Left cardiac atrium (tissue), 4 donors: ENCODE data around the gene MLKL. TPM values are rescaled to one million over a fixed set of nuclear protein-coding genes. Genes with fewer than 3 reads are reported as not detected.

Experiments used
- ATAC-seq, 2 donors: fragments of 200-7000 bp; cut with Tn5 transposase; one replicate each; pipeline ENCODE4 v1.9.1; 2020; ENCODE audit warnings: mild to moderate bottlenecking in 2 of 2, moderate library complexity in 2 of 2
- DNase-seq: peaks from one replicate; pipeline ENCODE4 v3.0.0-alpha.2; 2020
- intact Hi-C, 2 donors: fragments of 100-400 bp; cut with DNase I; formaldehyde crosslinking; loops; one replicate each; pipeline versions ENCODE4 v1.14.1 to v1.15.1; 2022 to 2023
- long read RNA-seq: library from polyadenylated mRNA; unstranded; transcript quantifications from one replicate; pipeline ENCODE4 v2.0.0, GENCODE V29; 2021
- total RNA-seq, 2 donors: library from RNA; stranded (reverse); fragmentation: NEBNext Ultra II Directional; extraction: Animal tissue kit (Norgen Biotek cat#: 25700); gene quantifications; one replicate each; pipeline ENCODE4 v1.2.1, GENCODE V29; 2021
- donor health status: DM: no; HTN: yes; CAD: no.
- donor health status: DM: no; HTN: yes; CAD: no; lungs with severe emphysema.
- donor health status: DM: yes; HTN: yes; CAD: no.
- donor health status: Dilated cardiomyopathy.

MLKL gene
- total RNA-seq, result 10 to 100 TPM in 1 of 2 donors, 1 to 10 TPM in 1; 5.4 to 10.6 TPM
- long read RNA-seq, transcript MLKL-202 (11 exons, 2,523 nt), result major isoform, 5 of 6 reads
- long read RNA-seq, partial matches to known transcripts, result 0 of 6 reads
- long read RNA-seq, other reads (novel, unspliced or antisense), result 1 of 6 reads

DNA sequence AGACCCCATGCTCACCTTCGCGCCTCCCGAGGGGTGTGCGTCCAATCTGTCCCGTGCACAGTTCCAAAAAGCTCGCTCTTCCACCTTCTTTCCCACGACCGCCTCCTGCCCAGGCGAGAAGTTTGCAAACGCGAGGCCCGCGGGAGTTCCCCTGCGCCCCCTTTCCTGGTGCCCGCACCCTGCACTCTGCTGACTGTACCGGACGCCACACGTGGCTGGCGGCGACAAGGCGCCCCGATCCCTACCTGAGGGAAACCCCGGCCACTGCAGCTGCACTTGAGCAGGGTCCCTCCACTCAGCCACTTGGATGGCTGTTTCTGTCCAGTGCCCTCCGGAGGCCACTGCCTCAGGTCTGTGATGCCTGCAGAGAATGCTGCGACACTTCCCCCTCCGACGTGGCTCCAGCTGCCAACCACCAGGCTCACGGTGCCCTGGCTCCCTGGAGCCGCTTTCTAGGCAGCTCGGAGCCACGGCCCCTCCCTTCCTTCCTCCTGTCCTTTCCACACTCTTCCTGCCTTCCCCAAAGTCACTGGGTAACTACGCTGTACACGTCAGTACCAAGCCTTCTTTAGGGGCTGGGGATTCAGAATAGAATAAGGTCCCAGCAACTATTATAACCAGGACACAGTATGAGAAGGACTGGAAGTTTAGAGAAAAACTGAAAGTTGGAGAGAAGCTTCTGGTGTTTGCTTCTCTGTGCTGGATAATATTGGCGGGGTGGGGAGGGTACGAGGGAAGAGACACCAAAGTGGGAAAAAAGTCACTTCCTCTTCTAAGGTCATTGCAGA, at the start of gene MLKL:
Gene MLKL, minus strand, starts transcription at position 425 of the 788 bp plus-strand sequence. CDS start 5,105 bp downstream, outside the sequence.
- intact Hi-C loops, result loop anchor here in 1 of 2 donors (10.0 kb wide), 1 partner anchor 434 kb away; no protein-coding TSS in a partner anchor
- peak; percentile 79 for DNase-seq
- peak; percentile 66 to 85 for ATAC-seq

DNA sequence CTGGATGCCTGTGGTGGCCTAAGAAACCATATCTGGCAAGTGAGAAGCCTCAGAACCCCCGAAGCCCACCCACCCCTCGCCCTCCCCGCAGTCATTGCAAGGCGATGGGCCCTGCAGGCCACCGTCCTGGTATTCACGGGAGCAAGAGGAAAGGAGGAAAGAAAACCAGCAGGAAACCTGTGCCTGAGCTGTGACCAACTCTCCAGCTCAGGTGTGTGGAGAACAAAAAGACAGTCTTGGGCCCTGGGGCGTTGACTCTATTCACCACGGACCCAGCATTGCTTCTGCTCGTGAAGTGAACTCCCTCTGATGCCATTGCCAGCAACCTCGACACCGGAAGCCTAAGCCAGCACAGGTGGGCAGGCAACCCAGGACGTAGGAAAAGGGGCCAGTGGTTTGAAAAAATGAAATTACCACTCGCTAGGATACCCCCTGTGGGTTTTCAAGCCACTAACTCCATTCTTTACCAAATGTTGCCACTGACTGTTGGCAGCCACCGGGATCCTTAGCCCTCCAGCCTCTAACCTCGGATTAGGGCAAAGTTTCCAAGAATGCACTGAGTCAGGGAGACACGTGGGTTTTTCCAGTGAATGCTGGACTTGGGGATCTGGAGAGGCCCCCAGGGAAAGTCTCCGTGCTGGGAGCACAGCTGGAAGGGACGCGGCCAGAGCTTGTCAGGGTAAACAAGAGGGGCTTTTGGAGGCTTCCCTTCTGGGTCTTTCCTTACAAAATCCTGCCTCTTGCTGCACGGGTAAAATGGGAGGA, 48.8 kb upstream of the MLKL start:
- no peak for ATAC-seq
- no peak for DNase-seq
- intact Hi-C loops, result no loop called here

GRCh38 chr16:74748616-74749026, 48.0 kb upstream of the MLKL start:
- ATAC-seq (no peak), DNase-seq (no peak)
- intact Hi-C loops, result no loop called here

GRCh38 chr16:74747716-74748615, 47.3 kb upstream of the MLKL start:
- DNase-seq, result no peak
- no peak for ATAC-seq
- intact Hi-C loops, result no loop called here

- DNase-seq, result no peak
- no peak for ATAC-seq
- intact Hi-C loops, result no loop called here
These were observed 45.3 kb upstream of the MLKL start for GRCh38 chr16:74745926-74746325.

- no peak for DNase-seq
- intact Hi-C loops, result no loop called here
- no peak for ATAC-seq
These were observed 44.5 kb upstream of the MLKL start for GRCh38 chr16:74745109-74745615.

- DNase-seq (no peak), ATAC-seq (no peak)
- intact Hi-C loops, result no loop called here
These were observed 43.9 kb upstream of the MLKL start for GRCh38 chr16:74744566-74744965.

DNA sequence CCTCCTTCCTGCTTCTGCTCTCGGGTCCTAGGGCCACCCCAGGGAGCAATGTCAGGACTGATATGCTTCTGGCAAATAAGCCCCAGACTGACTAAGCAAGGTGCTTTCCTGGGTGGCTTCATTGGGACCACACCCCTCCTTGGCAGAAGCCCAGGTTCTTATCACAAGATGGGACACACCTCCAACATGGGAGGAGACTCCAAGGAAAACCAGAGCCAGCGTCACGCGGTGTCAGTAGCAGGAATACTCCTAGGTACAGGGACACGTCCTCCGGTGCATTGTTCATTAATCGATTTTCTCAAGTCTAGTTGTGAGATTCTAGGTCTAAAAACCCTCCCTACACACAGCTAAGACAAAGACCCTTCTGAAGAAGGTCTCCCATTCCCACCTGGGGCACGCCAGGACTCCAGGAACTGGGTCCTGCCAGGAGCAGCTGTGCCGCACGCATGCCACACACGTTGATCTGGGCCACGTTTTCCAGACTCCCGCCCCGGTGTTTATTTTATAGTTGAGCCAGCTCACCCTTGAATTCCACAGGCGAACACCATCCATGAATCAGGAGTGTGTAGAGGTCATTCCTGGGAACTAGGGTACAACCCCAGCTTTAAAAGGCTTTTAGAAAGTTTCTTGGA, 43.1 kb upstream of the MLKL start:
- intact Hi-C loops, result no loop called here
- peak; percentile 39 for DNase-seq
- peak; percentile 15 to 82 for ATAC-seq

- intact Hi-C loops, result no loop called here
- DNase-seq, result no peak
- ATAC-seq, result no peak
These were observed 42.5 kb upstream of the MLKL start for GRCh38 chr16:74743045-74743667.

- intact Hi-C loops, result no loop called here
- ATAC-seq (no peak), DNase-seq (no peak)
These were observed 41.4 kb upstream of the MLKL start for GRCh38 chr16:74742051-74742481.

DNA sequence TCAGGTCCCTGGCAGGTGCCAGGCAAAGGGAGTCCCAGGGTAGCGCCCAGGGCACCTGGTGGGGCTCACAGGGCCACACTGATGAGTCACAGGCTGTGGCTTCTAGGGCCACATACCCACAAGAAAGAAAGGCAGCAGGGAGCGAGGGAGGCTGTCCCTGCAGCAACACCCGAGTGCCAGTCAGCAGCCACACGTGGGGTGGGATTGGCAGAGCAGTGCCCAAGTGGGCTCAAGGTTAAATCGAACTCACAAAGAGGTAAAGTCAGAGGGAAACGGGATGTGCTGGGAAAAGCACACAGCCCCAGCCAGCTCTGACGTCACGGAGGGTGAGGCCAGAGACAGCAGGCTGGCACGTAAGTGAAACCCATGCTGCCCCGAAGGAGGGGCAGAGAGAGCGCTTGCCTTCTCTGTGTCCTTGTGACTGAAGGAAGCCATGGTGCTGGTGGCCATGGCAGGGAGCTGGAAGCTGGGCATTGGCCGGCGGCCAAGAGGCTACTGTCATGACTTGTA, 40.2 kb upstream of the MLKL start:
- ATAC-seq (no peak), DNase-seq (no peak)
- intact Hi-C loops, result no loop called here

- ATAC-seq (no peak), DNase-seq (no peak)
- intact Hi-C loops, result no loop called here
These were observed 38.6 kb upstream of the MLKL start for GRCh38 chr16:74739275-74739674.

DNA sequence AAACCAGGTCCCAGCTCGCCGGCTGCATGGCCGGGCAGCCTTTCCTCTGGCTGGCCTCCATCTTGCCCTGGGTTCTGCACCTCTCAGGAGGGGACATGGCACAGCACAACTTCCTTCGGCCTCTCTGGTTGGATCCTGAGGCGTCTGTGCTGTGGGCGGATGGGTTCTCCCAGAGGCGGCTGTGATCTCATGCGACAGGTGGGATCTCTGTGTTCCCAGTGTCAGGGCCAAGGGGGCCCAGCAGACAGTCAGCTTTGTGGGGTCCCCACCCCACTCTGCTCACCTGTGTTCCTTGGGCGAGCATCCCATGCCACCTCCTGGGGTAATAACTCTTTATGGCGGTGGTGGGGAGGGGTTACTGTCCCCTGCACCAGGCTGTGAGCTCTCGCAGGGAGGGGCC, 38.2 kb upstream of the MLKL start:
- DNase-seq (no peak), ATAC-seq (no peak)
- intact Hi-C loops, result no loop called here

DNA sequence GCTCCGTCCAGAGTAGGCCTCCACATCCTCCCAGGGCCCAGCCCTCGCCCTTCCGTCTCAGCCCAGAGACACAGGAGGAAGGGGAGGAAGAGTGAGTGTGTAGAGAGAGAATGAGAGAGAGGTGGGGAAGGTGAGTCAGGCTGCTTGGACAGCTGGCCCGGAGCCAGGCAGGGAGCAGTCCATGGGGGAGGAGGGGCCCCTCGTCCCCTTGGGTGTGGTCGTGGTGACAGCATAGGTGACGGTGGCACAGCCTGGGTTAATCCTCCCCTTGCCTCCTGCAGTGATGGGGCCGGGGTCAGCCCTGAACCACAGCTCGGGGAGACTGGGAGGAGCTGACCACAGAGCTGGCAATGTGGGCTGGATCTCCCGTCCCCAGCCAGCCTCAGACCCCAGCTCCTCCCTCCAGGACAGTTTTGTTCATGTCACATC, 37.5 kb upstream of the MLKL start:
- DNase-seq (no peak), ATAC-seq (no peak)
- intact Hi-C loops, result no loop called here

DNA sequence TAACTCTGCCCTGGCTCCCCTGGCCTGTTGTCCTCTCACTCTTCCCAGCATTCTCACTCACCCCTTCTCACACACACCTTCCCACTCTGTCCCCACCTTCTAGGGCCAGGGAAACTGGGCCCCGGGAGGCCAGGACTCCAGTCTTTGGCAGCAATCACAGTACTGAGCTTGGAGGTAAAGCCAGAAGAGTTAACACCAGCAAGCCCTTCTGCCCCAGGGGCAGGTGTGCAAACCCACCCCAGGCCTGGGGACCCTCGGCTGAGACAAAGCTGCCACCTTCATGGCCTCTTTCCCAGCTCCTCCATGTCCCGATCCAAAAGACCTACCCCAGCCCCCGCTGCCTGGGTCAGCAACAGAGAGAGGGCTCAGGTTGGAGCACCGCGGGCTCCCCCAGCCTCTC, 36.9 kb upstream of the MLKL start:
- DNase-seq, result no peak
- intact Hi-C loops, result no loop called here
- ATAC-seq, result no peak

DNA sequence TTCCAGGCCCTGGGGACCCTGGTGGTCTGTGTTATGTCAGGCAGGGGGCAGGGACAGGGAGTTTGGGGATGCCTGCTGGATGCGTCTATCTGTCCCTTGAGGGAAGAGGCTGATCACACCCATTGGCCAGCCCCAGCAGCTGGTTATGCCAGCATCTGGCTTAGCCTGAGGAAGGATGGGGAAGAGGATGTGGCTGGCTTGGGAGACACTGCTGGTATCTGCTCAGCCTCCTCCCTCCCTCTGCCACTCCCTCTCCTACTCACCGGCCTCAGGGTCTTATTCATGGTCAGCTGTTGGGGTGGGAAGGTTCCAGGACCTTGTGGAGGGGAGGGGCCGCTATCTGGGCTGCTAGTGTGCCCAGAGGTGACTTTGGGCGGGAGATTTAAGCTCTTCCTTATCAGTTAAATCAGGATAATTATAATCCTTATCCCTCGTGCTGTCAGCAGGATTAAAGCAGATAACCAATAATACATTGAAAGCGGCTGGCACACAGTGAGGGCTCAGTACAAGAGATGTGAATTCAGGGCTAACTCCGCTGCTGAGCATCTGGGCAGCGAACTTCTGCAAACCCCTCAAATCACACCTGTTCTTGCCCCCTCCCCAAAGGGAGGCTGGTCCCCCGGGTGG, 36.0 kb upstream of the MLKL start:
- no peak for ATAC-seq
- DNase-seq, result no peak
- intact Hi-C loops, result no loop called here

DNA sequence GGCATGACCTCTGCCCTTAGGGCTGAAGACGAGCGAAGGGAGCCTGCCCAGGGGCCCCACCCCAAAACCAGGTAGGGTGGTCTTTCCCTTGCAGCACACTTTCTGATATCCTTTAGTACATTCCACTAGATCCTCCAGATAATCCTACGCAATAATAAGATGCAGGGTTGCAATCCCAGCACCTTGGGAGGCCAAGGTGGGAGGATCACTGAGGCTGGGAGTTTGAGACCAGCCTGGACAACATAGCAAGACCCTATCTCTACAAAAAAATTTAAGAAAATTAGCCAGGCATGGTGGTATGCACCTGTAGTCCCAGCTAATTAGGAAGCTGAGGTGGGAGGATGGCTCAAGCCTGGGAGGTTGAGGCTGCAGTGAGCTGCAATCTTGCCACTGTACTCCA, 34.9 kb upstream of the MLKL start:
- no peak for DNase-seq
- intact Hi-C loops, result no loop called here
- ATAC-seq, result no peak

GRCh38 chr16:74735162-74735452, 34.4 kb upstream of the MLKL start:
- no peak for ATAC-seq
- intact Hi-C loops, result no loop called here
- DNase-seq, result no peak
